H1 (cell line): Measurements from ENCODE around the gene FGFBP1. TPM values are rescaled to one million over a fixed set of nuclear protein-coding genes. Genes with fewer than 3 reads are reported as not detected.

Experiments
- ASH2L ChIP-seq: fragments of 200-600, 300-600 bp; sonication (generic); IDR thresholded peaks from one replicate; pipeline ENCODE4 v1.7.1; 2017; ENCODE audit warnings: low read length
- ATF2 ChIP-seq: IDR thresholded peaks from 2 replicates; pipeline ENCODE4 v1.6.1; 2012; ENCODE audit warnings: low read length, inconsistent platforms
- POLR2A ChIP-seq, 2 experiments: IDR thresholded peaks; 1 replicate in 1 of 2; 2 replicates in 1 of 2; pipeline ENCODE4 v1.6.1; 2011; ENCODE audit warnings: low read depth in 2 of 2, low read length in 2 of 2, mild to moderate bottlenecking in 2 of 2; ENCODE audit errors: control extremely low read depth in 1 of 2
- RAD21 ChIP-seq, 2 experiments: IDR thresholded peaks in 1 of 2; conservative IDR thresholded peaks in 1 of 2; 2 replicates each; pipeline ENCODE4 v1.6.1; 2011; ENCODE audit warnings: low read depth in 2 of 2, low read length in 2 of 2, improper control_type of control experiment in 1 of 2, inconsistent platforms in 1 of 2, mild to moderate bottlenecking in 1 of 2, moderate library complexity in 1 of 2
- RBBP5 ChIP-seq: IDR thresholded peaks from 2 replicates; pipeline ENCODE4 v1.7.1; 2012; ENCODE audit warnings: low read depth, mild to moderate bottlenecking, inconsistent platforms, low read length, moderate library complexity, borderline replicate concordance
- TEAD4 ChIP-seq: IDR thresholded peaks from 2 replicates; pipeline ENCODE4 v1.6.1; 2012; ENCODE audit warnings: low read depth, low read length, inconsistent platforms, mixed read lengths
- polyA plus RNA-seq, 7 experiments: library from polyadenylated mRNA; depleted of rRNA in 3 of 7; stranded (reverse) in 5 of 7; unstranded in 2 of 7; fragments of >200 nt in 5 of 7; fragments of 200-250 nt in 2 of 7; gene quantifications; 1 replicate in 5 of 7; 2 replicates in 1 of 7; 4 replicates in 1 of 7; pipeline versions ENCODE4 v1.2.1 to v1.2.3, GENCODE V29; 2011 to 2013; ENCODE audit warnings: missing spikeins in 2 of 7, mixed read lengths in 2 of 7
- total RNA-seq: library from RNA; stranded (reverse); fragmentation: NEBNext Ultra II Directional; extraction: Animal tissue kit (Norgen Biotek cat#: 25700); gene quantifications from 2 replicates; pipeline ENCODE4 v1.2.1, GENCODE V29; 2021

The FGFBP1 gene
- total and polyA plus RNA-seq, 2 of the 8 experiments (the other 6 are each of a cell fraction or from before 2014, with no cell fraction given) = 0.17 to 0.20 TPM

GRCh38 chr4:15929540-15929939 lies 9.0 kb downstream of the FGFBP1 start (continued):
- TF ChIP-seq ATF2 = no peak
- TF ChIP-seq TEAD4 = no peak
- TF ChIP-seq ASH2L = no peak
- no peak for TF ChIP-seq RBBP5
- no peak for TF ChIP-seq POLR2A (IDR thresholded peaks at IDR 0.05; ENCODE audit: control extremely low read depth in 1 of 2, low read depth in 2 of 2, low read length in 2 of 2)
- TF ChIP-seq RAD21 (IDR thresholded peaks at IDR 0.05 in 1 of 2, conservative IDR thresholded peaks at IDR 0.05 in 1 of 2; ENCODE audit: low read depth in 2 of 2, low read length in 2 of 2) = no peak
